GM19452 (cell line): Measurements from ENCODE around the gene RPL22.

Experiments used
- ATAC-seq: cut with Tn5 transposase; IDR thresholded peaks from one replicate; pipeline ENCODE4 v1.9.1; 2021; ENCODE audit not compliant: unreplicated experiment

Gene RPL22

DNA sequence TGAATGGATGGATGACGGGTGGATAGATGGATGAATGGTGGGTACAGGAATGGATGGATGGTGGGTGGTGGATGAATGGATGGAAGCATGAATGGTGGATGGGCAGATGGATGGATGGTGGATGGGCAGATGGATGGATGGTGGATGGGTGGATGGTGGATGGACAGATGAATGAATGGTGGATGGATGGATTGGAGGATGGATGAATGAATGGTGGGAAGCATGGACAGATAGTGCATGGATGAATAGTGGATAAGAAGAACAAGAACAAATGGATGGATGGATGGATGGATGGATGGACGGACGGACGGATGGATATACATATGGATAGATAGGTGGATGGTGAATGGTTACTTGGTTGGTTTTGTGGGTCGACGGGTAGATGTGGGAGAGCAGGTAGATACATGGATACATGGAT lies 24.0 kb downstream of the RPL22 start:
- no peak for ATAC-seq

- ATAC-seq = no peak
Measured at GRCh38 chr1:6174621-6175410, 24.6 kb downstream of the RPL22 start.

GRCh38 chr1:6172549-6172948 lies 26.8 kb downstream of the RPL22 start:
- ATAC-seq = no peak

- no peak for ATAC-seq
Measured at GRCh38 chr1:6171548-6172124, 27.8 kb downstream of the RPL22 start.

DNA sequence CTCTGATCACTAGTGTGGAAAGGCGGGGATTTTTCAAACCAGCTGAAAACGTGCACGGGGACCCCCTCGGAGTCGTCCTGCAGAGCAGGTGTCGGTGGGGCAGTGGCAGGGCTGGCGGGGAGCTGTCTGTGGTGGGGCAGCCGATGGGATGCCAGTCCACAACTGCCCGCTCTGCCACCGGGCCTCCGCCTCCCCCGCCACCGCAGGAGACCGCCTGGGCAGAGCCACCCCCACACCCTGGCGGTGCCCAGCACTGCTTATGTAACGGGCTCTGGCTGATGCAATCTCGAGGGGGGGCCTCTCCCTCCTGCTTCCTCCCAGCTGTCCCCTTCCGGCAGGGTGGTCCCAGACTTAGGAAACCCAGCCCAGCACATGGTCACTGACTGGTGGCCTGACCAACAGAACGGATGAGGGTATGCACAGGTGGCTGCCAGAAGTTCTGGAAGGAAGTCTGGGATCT lies 28.6 kb downstream of the RPL22 start:
- ATAC-seq = no peak

DNA sequence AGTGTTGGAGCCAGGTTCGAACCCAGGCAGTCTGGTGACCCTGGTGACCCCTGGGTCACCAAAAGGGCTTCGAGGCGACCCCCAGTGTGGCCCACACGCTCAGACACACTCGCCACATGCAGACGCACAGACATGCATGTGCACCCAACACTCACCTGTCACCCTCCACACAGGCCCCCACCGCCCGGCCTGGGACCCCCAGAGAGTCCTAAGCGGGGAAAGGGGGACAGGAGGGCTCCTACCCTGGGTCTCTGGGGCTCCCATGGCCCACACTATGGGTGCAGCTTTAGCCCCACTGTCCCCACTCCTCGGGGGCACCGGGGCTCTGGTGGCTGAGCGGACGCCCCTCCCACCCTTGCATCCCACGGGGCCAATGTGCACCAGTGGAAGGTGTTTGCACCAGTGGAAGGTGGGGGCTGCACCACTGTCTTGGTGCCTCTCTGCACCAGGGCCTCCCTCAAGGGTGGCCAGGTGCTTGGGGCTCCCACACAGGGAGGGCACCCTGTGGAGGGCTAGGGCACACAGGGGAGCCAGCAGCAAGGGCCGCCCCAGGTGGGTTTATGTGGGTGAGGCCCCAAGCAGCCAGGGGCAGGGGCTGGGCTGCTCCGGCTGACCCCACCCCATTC lies 29.2 kb downstream of the RPL22 start:
- ATAC-seq = no peak

- ATAC-seq = no peak
Measured at GRCh38 chr1:6168947-6169586, 30.3 kb downstream of the RPL22 start.

GRCh38 chr1:6167391-6168303 lies 31.7 kb downstream of the RPL22 start:
- ATAC-seq = no peak

DNA sequence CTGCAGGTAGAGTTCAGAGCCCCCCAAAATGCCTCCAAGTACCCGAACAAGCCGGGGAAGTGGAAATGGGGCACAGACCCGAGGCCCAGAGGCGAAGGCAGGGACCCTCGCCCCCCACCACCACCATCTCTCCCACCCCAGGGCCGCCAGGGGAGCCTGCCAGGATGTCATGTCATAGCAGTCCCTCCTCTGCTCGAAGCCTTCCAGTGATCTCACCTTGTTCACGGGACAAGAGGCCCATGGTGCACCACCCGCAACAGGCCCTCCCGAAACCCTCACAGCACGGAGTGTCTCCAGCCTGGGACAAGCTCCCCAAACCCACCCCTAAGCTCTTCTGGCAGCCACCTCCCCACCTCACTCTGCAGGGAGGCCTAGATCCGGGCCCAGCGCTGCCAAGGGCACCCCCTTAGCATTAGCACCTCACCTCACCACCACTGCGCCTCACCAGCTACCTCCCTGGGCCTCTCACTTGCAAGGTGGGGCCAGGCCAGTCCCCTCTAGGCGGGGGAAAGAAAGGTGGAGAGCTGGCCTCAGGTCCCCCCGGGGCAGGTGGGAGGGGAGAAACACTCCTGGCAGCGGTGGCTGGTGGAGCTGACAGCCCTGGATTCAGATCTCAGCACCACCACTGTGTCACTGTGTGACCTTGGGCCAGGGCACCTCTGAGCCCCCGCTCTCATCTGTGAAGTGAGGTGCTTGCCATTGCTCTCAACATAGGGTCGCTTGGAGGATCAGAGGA lies 32.6 kb downstream of the RPL22 start:
- no peak for ATAC-seq

DNA sequence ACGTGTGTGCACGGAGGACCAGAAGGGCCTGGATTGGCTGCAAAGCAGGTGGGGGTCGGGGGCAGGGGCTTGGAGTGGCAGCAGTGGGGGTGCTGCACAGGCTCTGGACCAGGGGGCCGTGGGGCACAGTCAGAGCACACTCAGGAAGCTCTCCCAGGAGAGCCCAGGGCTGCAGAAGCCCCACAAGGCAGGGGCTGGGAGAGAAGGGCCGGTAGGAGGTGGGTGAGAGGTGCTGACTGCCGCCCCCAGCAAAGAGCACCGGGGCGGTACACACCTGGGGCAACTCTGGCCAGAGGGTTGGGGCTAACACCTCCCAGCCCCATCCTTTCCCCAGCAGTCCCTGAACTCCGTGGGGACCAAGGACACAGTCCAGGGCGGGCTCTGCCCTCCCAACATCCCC lies 33.2 kb downstream of the RPL22 start:
- ATAC-seq = no peak

DNA sequence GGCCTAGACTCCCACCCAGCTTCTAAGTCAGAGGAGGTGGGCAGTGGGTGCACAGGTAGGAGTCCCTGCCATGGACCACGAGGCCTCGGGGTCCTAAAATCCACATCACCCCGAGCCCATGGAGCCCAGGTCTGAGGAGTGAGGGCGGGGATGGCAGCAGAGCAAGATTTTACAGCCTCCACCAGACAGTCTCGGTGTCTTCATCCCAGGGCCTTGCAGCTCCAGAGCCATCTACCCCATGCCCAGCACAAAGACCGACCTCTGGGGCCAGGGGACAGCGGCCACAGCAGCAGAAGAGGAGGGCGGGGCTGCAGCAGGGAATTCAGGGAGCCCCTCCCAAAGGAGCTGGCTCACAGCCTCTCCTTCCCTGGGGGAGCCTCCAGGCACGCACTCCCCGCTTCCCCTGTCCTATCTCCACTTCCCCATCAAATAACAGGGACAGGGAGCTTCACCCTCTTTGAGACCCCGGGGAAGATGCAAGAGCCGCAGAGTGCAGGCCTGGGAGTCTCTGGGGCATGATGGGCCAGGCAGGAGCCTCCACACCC lies 33.9 kb downstream of the RPL22 start:
- no peak for ATAC-seq

DNA sequence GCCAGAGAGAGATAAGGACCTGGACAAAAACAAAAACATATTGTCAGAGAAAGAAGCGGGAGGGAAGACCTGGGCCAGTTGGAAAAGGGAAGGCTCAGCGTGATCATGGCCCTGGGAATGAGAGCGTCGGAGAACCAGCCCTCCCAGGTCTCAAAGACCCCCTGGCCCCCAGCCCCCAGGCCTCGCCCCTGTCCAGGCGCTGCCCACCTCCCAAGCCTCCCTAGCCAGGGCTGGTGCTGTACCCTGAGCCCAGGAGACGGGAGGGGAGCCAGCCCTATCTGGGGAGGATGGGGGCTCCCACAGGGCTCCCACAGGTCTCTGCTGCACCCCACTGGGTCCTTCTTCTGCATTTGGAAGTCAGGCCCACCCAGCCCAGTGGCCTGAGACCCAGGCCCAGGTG lies 34.4 kb downstream of the RPL22 start:
- ATAC-seq = no peak

GRCh38 chr1:6163973-6164617 lies 35.3 kb downstream of the RPL22 start:
- no peak for ATAC-seq

- ATAC-seq = no peak
Measured at GRCh38 chr1:6163191-6163972, 36.0 kb downstream of the RPL22 start.

DNA sequence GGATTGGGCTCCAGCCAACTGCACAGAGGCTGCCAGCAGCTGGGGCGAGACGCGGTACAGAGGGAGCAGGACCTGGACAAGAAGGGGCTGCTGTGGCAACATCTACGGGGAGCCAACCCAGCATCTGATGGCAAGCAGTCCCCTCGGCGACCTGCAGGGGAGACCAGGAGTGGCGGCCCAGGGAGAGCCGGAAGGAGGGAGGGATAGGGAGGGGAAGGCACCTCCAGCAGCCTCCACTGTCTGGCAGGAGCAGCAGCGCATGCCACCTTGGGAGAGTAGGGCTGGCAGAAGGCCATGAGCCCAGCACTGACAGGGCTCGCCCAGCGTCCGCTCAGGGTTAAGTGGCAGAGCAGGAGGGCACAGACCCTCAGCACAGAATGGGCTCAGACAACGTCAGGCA lies 36.6 kb downstream of the RPL22 start:
- no peak for ATAC-seq

GRCh38 chr1:6162341-6162740 lies 37.1 kb downstream of the RPL22 start:
- no peak for ATAC-seq

DNA sequence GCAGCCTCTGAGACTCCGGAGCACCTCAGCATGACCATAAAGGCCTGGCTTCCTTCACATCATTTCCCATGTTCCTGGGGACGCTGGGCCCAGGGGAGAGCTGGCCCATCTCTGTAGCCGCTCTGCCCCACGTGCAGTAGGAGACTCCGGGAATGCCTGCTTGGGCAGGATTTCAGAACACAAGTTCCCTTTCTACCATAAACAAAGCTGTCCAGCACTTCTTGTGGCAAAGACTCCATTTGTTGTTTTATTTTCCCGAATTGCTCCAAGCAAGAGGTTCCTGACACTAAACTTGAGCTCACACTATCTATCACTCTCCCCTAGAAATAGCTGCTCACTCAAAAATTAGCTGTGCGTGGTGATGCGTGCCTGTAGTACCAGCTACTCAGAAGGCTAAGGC lies 41.2 kb downstream of the RPL22 start:
- no peak for ATAC-seq

DNA sequence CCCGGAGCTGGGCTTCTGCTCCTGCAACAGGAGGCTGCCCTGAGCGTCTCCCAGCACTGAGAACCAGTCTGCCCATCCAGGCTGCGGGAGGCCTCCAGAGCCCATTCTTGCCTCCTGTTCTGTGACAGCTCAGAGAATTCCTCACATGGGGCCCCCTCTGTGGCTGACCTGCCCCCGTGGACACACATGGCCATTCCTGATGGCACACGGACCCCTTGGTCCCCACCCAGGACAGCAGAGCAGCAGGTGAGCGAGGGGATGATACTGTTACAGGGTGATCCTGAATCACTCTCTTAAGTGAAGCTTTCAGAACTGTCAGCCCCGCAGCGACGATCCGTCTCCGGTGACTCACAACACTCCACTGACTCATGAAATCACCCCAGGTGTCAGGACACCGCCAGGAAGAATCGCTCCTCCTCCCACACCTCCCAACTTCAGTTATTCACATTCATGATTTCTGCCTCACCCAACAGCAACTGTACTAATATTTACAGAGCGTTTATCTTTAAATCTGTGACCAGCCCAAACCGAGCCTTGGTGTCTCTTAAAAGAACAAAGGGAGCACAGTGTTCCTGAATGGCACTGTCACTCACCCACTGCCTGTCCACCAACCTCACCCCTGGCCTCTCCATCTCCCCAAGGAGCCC lies 41.7 kb downstream of the RPL22 start:
- ATAC-seq = no peak
